ENCODE results near the gene ZNF362.

DNA sequence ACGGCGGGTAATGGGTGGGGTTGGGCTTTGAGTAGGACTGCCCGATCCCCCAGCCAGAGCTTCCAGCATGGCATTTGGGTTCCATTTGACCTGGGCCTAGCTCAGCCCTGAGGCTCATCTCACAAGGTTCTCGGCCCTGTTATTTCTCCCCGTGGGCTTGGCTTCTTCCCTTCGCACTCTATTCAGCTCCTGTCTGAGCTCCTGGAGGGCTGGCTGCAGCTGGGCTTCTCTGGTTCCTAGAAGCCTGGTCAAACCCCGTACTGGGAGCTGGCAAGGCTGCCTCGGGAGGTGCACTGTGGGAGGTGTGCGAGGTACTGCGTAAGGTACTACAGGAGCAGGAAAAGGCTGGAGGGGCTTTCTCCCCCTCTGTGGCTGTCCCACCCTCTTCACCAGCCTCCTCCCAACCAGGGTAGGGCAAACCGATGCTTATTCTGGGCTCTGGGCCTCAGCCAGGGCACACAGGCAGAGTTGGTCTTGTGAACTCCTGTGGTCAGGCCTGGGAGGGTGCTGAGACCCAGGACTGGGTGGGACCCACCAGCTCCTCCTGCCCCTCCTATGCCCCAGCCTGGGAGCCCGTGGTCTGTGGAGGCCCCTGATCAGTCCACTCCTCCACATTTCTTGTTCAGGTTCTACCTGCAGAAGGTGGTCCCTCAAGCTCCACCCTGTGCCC, 63.8 kb downstream of the ZNF362 start:
- TF ChIP-seq, protein P1, sequence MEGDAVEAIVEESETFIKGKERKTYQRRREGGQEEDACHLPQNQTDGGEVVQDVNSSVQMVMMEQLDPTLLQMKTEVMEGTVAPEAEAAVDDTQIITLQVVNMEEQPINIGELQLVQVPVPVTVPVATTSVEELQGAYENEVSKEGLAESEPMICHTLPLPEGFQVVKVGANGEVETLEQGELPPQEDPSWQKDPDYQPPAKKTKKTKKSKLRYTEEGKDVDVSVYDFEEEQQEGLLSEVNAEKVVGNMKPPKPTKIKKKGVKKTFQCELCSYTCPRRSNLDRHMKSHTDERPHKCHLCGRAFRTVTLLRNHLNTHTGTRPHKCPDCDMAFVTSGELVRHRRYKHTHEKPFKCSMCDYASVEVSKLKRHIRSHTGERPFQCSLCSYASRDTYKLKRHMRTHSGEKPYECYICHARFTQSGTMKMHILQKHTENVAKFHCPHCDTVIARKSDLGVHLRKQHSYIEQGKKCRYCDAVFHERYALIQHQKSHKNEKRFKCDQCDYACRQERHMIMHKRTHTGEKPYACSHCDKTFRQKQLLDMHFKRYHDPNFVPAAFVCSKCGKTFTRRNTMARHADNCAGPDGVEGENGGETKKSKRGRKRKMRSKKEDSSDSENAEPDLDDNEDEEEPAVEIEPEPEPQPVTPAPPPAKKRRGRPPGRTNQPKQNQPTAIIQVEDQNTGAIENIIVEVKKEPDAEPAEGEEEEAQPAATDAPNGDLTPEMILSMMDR (IDR thresholded peaks at IDR 0.05; ENCODE audit: borderline replicate concordance, extremely low read depth, low read length, poor library complexity, severe bottlenecking): no peak
- TF ChIP-seq EZH2 (IDR thresholded peaks at IDR 0.05; ENCODE audit: borderline replicate concordance, low read depth, low read length, severe bottlenecking): no peak

Measured in DND-41 (cell line).